ENCODE measurements around the gene MYH6.
"Not testable (repeated sequence)": the region's sequence is repeated elsewhere in the genome, so short reads cannot be mapped to it uniquely, and the experiment has no call there.

MYH6 gene

DNA sequence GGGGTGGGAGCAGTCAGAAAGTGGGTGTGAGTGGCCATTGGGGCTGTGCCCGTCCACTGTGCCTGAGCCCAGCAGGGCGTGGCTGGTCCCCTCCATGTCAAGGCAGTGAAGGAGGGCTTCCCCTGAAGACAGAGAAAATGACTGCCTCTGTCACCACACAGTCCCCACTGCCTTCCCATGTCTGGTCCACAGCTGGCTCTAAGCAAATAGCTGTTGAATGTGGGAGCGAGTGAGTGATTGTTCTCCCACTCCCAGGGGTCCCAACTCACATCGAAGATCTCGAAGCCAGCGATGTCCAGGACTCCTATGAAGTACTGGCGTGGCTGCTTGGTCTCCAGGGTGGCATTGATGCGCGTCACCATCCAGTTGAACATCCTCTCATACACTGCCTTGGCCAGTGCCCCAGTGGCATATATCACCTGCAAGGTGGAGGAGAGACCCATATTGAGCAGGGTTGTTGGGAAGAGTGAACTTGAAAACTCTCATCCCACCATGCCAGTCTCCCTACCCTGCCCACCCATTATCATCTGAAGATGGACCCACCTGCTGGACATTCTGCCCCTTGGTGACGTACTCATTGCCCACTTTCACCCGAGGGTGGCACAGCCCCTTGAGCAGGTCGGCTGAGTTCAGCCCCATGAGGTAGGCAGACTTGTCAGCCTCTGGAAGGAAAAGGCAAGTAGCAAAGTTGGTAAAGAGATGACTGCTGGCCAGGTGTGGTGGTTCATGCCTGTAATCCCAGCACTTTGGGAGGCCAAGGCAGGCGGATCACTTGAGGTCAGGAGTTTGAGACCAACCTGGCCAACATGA lies 20.8 kb upstream of the MYH6 start:
- TF ChIP-seq, protein P1, sequence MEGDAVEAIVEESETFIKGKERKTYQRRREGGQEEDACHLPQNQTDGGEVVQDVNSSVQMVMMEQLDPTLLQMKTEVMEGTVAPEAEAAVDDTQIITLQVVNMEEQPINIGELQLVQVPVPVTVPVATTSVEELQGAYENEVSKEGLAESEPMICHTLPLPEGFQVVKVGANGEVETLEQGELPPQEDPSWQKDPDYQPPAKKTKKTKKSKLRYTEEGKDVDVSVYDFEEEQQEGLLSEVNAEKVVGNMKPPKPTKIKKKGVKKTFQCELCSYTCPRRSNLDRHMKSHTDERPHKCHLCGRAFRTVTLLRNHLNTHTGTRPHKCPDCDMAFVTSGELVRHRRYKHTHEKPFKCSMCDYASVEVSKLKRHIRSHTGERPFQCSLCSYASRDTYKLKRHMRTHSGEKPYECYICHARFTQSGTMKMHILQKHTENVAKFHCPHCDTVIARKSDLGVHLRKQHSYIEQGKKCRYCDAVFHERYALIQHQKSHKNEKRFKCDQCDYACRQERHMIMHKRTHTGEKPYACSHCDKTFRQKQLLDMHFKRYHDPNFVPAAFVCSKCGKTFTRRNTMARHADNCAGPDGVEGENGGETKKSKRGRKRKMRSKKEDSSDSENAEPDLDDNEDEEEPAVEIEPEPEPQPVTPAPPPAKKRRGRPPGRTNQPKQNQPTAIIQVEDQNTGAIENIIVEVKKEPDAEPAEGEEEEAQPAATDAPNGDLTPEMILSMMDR (conservative IDR thresholded peaks at IDR 0.05) = no peak
- H3K27ac ChIP-seq = no peak overlapping the region

DNA sequence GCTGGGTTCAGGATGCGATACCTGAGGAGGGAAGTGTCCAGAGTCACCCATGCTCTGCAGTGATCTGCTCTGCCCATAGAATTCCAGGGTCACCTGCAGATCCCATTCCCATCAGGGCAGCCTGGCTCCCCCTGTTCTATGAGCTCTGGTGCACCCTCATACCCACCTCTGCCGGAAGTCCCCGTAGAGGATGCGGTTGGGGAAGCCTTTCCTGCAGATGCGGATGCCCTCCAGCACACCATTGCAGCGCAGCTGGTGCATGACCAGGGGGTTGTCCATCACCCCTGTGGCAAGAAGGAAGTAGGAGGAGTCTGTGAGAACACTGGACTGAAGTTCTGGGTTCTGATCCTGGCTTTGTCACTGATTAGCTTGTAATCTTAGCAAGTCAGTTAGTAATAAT lies 17.7 kb upstream of the MYH6 start:
- H3K27ac ChIP-seq = not testable (repeated sequence)

DNA sequence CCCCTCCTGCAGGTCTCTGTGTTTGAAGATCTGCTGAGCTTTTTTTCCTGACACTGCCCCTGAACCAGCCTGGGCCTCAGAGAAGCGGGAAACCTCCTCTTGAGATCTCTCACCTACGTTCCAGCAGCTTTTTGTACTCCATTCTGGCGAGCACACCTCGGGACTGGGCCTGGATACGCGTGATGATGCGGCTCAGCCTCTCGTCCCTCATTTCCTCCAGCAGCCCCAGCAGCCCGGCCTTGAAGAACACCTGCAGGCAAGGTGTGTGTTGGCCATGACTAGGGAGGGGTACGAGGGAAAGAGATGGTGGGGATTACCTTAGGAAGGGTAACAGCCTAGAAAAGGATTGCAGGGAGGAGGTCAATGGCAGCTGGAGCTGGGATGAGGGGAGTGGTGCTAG lies 17.1 kb upstream of the MYH6 start:
- no peak overlapping the region for H3K27ac ChIP-seq
- TF ChIP-seq, protein P1 (conservative IDR thresholded peaks at IDR 0.05) = no peak

DNA sequence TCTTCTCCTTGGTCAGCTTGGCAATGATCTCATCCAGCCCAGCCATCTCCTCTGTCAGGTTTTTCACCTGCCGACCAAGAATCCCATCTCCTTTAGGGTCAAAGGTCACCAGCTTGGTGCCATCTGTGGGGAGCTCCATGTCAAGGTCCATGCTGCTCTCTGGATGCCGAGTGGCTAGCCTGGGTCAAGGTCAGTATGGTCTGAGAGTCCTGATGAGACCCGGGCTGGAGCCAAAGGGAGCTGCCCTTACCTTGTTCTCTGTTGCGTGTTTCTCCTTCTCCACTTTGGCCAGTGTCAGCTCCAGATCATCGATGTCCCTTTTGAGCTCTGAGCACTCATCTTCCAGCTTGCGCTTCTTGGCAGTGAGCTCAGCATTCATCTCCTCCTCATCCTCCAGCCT lies 15.6 kb upstream of the MYH6 start:
- TF ChIP-seq, protein P1 (conservative IDR thresholded peaks at IDR 0.05) = no peak
- H3K27ac ChIP-seq = no peak overlapping the region

DNA sequence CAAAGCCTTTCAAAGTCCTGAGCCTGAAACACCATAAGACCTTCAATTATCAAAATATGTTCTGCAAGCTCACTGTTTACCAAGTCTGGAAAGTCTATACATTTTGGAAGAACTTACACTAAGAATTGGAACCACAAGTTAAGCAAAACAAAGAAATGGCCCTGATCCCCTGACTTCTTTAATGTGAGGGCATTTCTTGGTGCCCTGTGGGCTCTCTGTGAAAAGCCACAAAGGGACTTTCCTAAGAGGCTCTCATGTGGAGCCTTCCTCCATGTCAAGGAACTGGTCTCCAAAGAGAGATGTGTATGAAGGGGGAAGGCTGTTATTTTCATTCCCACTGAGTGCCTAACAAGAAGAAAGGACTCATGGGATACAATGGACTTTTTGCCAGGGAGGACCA lies 13.5 kb upstream of the MYH6 start:
- no peak overlapping the region for H3K27ac ChIP-seq
- TF ChIP-seq, protein P1 (conservative IDR thresholded peaks at IDR 0.05) = no peak

DNA sequence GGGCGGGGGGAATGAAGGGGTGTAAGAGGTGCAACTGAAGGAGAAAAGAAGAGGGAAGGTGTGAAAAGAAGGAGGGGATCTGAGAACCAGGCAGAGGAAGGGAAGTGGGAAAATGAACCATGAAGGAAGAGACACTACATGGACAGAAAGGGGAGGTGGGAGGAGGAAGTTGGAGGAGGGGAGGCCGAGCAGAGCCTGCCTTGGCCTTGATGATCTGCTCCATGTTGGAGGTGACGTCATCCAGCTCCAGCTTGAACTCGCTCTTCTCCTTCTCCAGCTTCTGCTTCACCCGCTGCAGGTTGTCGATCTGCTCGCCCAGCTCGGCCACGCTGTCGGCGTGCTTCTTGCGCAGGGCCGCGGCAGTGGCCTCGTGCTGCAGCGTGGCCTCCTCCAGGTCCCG lies 11.6 kb upstream of the MYH6 start:
- H3K27ac ChIP-seq = not testable (repeated sequence)

DNA sequence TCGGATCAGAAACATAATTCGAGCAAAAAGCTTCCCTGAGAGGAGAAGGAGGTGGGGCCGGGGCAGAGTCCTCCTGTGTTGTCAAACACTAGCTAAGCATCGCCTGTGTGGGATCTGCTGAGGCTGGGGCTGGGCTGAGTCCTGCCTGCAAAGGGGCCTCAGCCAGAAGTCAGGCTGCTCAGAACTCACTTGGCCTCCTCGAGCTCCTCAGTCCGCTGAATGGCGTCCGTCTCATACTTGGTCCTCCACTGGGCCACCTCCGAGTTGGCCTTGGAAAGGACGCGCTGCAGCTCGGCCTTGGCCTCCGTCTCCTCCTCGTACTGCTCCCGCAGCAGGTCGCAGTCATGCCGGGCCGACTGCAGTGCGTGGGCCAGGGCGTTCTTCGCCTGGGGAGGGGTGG lies 9.9 kb upstream of the MYH6 start:
- TF ChIP-seq, protein P1 (conservative IDR thresholded peaks at IDR 0.05) = no peak
- H3K27ac ChIP-seq = no peak overlapping the region

DNA sequence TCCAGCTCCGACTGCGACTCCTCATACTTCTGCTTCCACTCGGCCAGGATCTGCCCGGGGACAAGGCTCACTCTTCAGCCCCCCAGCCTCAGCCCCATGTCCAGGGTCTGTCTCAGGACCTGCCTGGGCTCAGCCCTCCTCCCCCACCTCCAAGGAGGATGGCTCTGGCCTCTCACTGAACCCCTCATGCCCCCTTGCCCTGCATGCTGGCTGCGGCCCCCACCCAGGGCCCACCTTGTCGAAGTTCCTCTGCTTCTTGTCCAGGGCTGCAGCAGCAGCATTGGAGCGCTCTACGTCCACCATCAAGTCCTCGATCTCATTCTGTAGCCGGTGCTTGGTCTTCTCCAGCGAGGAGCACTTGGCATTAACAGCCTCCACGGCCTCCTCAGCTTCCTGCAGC lies 9.2 kb upstream of the MYH6 start:
- H3K27ac ChIP-seq = not testable (repeated sequence)

DNA sequence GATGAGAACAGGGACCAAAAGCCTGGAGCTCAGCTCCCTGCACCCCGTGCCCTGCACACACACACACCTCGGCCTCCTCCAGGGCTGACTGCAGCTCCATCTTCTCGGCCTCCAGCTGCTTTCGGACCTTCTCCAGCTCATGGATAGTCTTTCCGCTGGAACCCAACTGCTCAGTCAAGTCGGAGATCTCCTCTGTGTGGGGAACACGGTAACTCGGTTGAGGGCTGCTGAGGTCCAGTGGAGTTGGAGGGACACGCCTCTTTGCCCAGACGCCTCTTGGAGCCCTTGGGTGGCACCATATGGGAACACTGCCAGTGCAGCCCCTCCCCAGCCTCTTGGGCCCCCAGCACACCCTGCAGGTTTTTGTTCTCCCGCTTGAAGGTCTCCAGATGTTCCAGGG lies 8.7 kb upstream of the MYH6 start:
- no peak overlapping the region for H3K27ac ChIP-seq
- TF ChIP-seq, protein P1 (conservative IDR thresholded peaks at IDR 0.05) = no peak
